ENCODE data around the gene CTSA.
A peak's percentile ranks its signal among the peaks of the same experiment; 100 is the strongest.
"Not testable (repeated sequence)": the region's sequence is repeated elsewhere in the genome, so short reads cannot be mapped to it uniquely, and the experiment has no call there.

The CTSA gene

DNA sequence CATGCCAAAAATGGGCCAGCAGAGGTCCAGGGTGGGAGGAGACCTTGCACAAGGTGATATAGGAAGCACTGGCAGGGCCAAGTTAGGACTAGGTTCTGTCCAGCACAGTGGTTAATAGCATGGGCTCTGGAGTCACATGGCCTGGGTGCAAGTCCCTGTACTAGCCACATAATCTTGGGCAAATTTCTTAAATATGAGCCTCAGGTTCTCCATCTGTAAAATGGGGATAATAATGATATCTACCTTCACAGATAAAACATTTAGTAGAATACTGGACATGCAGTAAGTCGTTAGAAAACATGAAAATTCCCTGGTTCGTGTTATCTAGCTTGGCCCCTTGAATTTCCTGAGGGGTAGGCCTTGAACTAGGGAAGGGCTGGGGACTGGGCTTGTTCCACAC, 6.2 kb downstream of the CTSA start:
- no peak for DNase-seq

- DNase-seq: no peak
Measured at GRCh38 chr20:45897692-45898091, 6.6 kb downstream of the CTSA start.

DNA sequence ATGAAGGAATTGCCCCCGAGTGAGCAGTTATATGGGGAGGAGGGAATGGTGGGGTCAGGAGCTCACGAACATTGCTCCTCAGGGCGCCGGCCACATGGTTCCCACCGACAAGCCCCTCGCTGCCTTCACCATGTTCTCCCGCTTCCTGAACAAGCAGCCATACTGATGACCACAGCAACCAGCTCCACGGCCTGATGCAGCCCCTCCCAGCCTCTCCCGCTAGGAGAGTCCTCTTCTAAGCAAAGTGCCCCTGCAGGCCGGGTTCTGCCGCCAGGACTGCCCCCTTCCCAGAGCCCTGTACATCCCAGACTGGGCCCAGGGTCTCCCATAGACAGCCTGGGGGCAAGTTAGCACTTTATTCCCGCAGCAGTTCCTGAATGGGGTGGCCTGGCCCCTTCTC, 7.2 kb downstream of the CTSA start:
- no peak for DNase-seq

GRCh38 chr20:45899046-45899835, 8.1 kb downstream of the CTSA start:
- DNase-seq: no peak

- DNase-seq: not testable (repeated sequence)
Measured at GRCh38 chr20:45901332-45901731, 10.2 kb downstream of the CTSA start.

- DNase-seq: no peak
Measured at GRCh38 chr20:45902199-45902701, 11.1 kb downstream of the CTSA start.

DNA sequence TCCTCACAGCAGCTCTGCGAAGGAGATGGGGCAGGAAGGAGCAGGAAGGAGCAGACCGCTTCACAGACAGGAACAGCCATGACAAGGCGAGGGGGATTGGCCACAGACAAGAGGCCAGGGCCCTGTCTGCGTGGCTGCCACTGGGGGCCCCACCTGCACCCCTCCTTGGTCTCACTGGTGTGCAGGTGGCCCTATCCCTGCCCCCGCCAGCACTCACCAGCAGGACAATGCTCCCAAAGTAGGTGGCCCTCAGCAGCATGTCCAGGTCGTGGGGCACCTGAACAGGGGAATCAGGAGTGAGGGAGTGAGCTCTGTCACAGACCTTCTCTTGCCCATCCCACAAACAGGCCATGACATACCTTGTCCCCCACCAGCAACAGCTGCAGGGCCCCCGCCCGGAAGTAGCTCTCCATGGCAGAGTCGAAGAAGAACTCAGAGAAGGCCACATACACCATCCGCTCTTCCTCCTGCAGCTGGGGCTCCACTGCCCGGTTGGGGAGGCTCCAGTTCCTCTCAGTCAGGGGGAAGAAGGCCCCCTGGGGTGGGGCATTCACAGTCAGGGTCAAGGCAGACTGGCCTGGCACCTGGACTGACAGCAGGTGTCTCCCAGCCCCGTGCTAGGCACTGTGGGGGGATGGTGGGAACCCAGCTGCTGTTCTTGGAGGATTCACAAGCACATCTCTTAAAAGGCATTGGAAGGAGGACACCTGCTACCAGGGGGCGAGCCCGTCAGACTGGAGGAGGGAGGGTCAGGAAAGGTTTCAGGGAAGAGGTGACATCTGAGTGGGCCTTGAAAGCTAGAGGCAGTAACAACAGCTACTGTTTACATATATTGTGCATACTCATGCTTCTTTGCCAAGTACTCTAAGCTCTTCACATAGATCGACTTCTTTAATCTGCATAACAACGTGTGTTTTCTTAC, 13.7 kb downstream of the CTSA start:
- no peak for DNase-seq

- no peak for DNase-seq
Measured at GRCh38 chr20:45905505-45906079, 14.5 kb downstream of the CTSA start.

- no peak for DNase-seq
Measured at GRCh38 chr20:45907219-45907948, 16.2 kb downstream of the CTSA start.

DNA sequence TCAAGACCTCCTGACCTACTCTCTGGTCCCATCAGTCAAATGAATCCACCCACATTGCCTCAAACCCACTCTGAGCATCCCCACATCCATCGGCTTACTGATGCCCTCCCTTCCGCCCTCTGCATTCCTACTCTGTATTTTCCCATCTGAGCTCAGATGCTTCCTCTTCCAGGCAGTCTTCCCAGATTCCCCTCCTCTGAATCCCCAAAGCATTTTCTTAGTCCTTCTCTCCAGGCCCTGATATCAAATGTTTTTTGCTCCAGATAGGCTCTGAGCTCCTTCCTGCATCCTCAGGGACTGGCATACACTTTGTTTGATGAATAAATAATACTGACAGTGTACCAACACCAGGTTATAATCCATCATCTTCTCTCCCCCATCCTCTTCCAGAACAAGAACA, 16.9 kb downstream of the CTSA start:
- no peak for DNase-seq

GRCh38 chr20:45909336-45909808, 18.2 kb downstream of the CTSA start:
- no peak for DNase-seq

GRCh38 chr20:45909817-45910669, 18.9 kb downstream of the CTSA start:
- no peak for DNase-seq

GRCh38 chr20:45910670-45911485, 19.7 kb downstream of the CTSA start:
- DNase-seq: peak; percentile 89

DNA sequence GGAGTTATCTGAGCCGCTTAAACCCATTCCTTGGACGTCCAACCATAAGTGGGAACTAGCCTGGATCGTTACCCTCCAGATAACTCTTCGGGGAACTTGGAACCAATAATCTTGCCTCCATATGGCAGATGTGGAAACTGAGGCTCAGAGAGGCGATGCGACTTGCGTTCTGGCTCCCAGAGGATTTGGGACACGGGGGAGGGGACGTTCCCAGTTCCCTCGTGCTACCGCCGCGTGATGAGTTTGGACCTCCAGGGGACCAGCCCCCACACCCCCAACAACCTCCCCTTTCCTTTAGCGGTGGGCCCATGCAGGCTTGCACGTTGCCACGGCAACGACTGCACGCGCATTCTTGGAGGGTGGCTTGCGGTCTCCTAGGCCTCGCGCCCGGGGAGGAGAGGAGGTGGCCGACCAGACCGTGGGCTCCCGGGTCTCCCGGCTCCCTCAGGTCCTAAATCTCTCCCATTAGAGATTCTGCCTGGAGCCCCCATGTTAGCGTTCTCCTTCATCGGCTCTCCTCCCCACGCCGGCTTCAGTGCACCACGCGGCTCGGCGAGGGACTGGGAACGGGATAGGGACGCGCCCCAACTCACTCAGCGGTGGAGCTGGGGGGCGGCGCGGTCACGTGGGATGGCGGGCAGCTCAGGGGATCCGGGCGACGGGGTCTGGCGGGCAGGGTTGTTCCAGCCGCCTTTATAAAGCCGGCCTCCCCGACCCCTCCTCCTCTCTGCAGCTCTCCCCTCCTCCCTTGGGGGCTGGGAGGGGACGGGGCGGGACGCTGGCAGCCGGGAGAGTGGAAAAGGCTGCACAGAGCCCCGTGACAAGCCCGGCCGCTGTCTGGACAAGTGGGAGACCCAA, 20.6 kb downstream of the CTSA start, which contains the start of gene PLTP:
TSS of gene PLTP (minus strand) at position 670 of the 858 bp plus-strand sequence. CDS start 703 bp downstream, outside the sequence.
- DNase-seq: peak; percentile 20

GRCh38 chr20:45912344-45912682, 21.2 kb downstream of the CTSA start:
- DNase-seq: no peak

GRCh38 chr20:45913116-45913515, 22.0 kb downstream of the CTSA start:
- DNase-seq: no peak

DNA sequence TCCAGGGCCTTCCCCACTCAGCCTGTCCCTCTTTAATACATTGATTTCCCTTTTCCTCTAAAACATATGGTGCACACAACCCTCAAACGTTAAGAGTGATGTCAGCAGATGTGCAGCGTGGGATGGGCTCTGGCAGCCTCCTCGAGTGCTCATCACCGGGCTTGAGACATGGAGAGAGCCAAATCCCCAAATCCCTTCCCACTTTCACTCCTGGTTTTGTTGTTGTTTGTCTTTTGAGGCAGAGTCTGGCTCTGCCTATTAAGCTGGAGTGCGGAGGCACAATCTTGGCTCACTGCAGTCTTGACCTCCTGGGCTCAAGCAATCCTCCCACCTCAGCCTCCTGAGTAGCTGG, 26.6 kb downstream of the CTSA start:
- no peak for DNase-seq

- no peak for DNase-seq
Measured at GRCh38 chr20:45918182-45918737, 27.1 kb downstream of the CTSA start.

- DNase-seq: no peak
Measured at GRCh38 chr20:45918779-45919537, 27.8 kb downstream of the CTSA start.
